Measurements from ENCODE around the gene MYCN.

The MYCN gene

GRCh38 chr2:15979759-15980604, 39.6 kb downstream of the MYCN start:
- Mint-ChIP-seq H3K4me3 (no peak overlapping the region), H3K27ac (no peak overlapping the region), H3K4me1 (ENCODE audit: low read depth) (peaks cover 11% of the 10 kb centered on the region), H3K27me3 (no peaks in the 10 kb centered on the region), H3K36me3 (no peaks in the 10 kb centered on the region), H3K9me3 (ENCODE audit: low read depth) (no peaks in the 10 kb centered on the region)

- no peak overlapping the region for H3K4me3 Mint-ChIP-seq
- H3K4me1 Mint-ChIP-seq (ENCODE audit: low read depth), result peaks cover 11% of the 10 kb centered on the region
- no peaks in the 10 kb centered on the region for H3K27me3 Mint-ChIP-seq
- H3K9me3 Mint-ChIP-seq (ENCODE audit: low read depth), result no peaks in the 10 kb centered on the region
- H3K36me3 Mint-ChIP-seq, result no peaks in the 10 kb centered on the region
- no peak overlapping the region for H3K27ac Mint-ChIP-seq
Measured at GRCh38 chr2:15980605-15981098, 40.3 kb downstream of the MYCN start.

GRCh38 chr2:15981646-15982045, 41.3 kb downstream of the MYCN start:
- Mint-ChIP-seq H3K27ac (no peak overlapping the region), H3K9me3 (ENCODE audit: low read depth) (no peaks in the 10 kb centered on the region), H3K27me3 (no peaks in the 10 kb centered on the region), H3K36me3 (no peaks in the 10 kb centered on the region), H3K4me3 (no peak overlapping the region), H3K4me1 (ENCODE audit: low read depth) (peaks cover 11% of the 10 kb centered on the region)

- H3K27ac Mint-ChIP-seq, result no peak overlapping the region
Measured at GRCh38 chr2:15982285-15983044, 42.1 kb downstream of the MYCN start.

GRCh38 chr2:15983496-15983895, 43.1 kb downstream of the MYCN start:
- Mint-ChIP-seq H3K4me3 (no peak overlapping the region), H3K27me3 (no peaks in the 10 kb centered on the region), H3K27ac (no peak overlapping the region), H3K4me1 (ENCODE audit: low read depth) (peaks cover 11% of the 10 kb centered on the region), H3K9me3 (ENCODE audit: low read depth) (no peaks in the 10 kb centered on the region), H3K36me3 (no peaks in the 10 kb centered on the region)

More at GRCh38 chr2:15982285-15983044, 42.1 kb downstream of the MYCN start:
- no peak overlapping the region for H3K4me3 Mint-ChIP-seq
- no peaks in the 10 kb centered on the region for H3K9me3 Mint-ChIP-seq (ENCODE audit: low read depth)
- H3K27me3 Mint-ChIP-seq, result no peaks in the 10 kb centered on the region
- no peaks in the 10 kb centered on the region for H3K36me3 Mint-ChIP-seq
- H3K4me1 Mint-ChIP-seq (ENCODE audit: low read depth), result peaks cover 11% of the 10 kb centered on the region

GRCh38 chr2:15984368-15985255, 44.3 kb downstream of the MYCN start:
- H3K27me3 Mint-ChIP-seq, result no peaks in the 10 kb centered on the region
- H3K4me3 Mint-ChIP-seq, result no peak overlapping the region
- peaks cover 11% of the 10 kb centered on the region for H3K4me1 Mint-ChIP-seq (ENCODE audit: low read depth)
- no peak overlapping the region for H3K27ac Mint-ChIP-seq
- no peaks in the 10 kb centered on the region for H3K36me3 Mint-ChIP-seq
- no peaks in the 10 kb centered on the region for H3K9me3 Mint-ChIP-seq (ENCODE audit: low read depth)

GRCh38 chr2:15985531-15985930, 45.2 kb downstream of the MYCN start:
- Mint-ChIP-seq H3K36me3 (no peaks in the 10 kb centered on the region), H3K4me1 (ENCODE audit: low read depth) (peaks cover 11% of the 10 kb centered on the region), H3K27ac (no peak overlapping the region), H3K9me3 (ENCODE audit: low read depth) (no peaks in the 10 kb centered on the region), H3K27me3 (no peaks in the 10 kb centered on the region), H3K4me3 (no peak overlapping the region)

- H3K9me3 Mint-ChIP-seq (ENCODE audit: low read depth), result no peaks in the 10 kb centered on the region
- H3K36me3 Mint-ChIP-seq, result no peaks in the 10 kb centered on the region
- H3K27me3 Mint-ChIP-seq, result no peaks in the 10 kb centered on the region
- H3K4me3 Mint-ChIP-seq, result no peak overlapping the region
- H3K4me1 Mint-ChIP-seq (ENCODE audit: low read depth), result peaks cover 11% of the 10 kb centered on the region
- no peak overlapping the region for H3K27ac Mint-ChIP-seq
Measured at GRCh38 chr2:15986068-15986560, 45.8 kb downstream of the MYCN start.

- Mint-ChIP-seq H3K4me1 (ENCODE audit: low read depth) (peaks cover 11% of the 10 kb centered on the region), H3K27ac (no peak overlapping the region), H3K4me3 (no peak overlapping the region), H3K27me3 (no peaks in the 10 kb centered on the region), H3K36me3 (no peaks in the 10 kb centered on the region), H3K9me3 (ENCODE audit: low read depth) (no peaks in the 10 kb centered on the region)
Measured at GRCh38 chr2:15986644-15987043, 46.3 kb downstream of the MYCN start.

GRCh38 chr2:15988733-15989132, 48.4 kb downstream of the MYCN start:
- no peaks in the 10 kb centered on the region for H3K36me3 Mint-ChIP-seq
- no peaks in the 10 kb centered on the region for H3K4me1 Mint-ChIP-seq (ENCODE audit: low read depth)
- H3K9me3 Mint-ChIP-seq (ENCODE audit: low read depth), result no peaks in the 10 kb centered on the region
- no peak overlapping the region for H3K27ac Mint-ChIP-seq
- H3K4me3 Mint-ChIP-seq, result no peak overlapping the region
- H3K27me3 Mint-ChIP-seq, result no peaks in the 10 kb centered on the region

- no peaks in the 10 kb centered on the region for H3K36me3 Mint-ChIP-seq
- H3K27me3 Mint-ChIP-seq, result no peaks in the 10 kb centered on the region
- no peak overlapping the region for H3K4me3 Mint-ChIP-seq
- H3K9me3 Mint-ChIP-seq (ENCODE audit: low read depth), result no peaks in the 10 kb centered on the region
- H3K4me1 Mint-ChIP-seq (ENCODE audit: low read depth), result no peaks in the 10 kb centered on the region
- no peak overlapping the region for H3K27ac Mint-ChIP-seq
Measured at GRCh38 chr2:15989559-15989958, 49.2 kb downstream of the MYCN start.

- Mint-ChIP-seq H3K4me3 (no peak overlapping the region), H3K9me3 (ENCODE audit: low read depth) (no peaks in the 10 kb centered on the region), H3K4me1 (ENCODE audit: low read depth) (no peaks in the 10 kb centered on the region), H3K27ac (no peak overlapping the region), H3K36me3 (no peaks in the 10 kb centered on the region), H3K27me3 (no peaks in the 10 kb centered on the region)
Measured at GRCh38 chr2:15990151-15991101, 50.1 kb downstream of the MYCN start.

- no peak overlapping the region for H3K27ac Mint-ChIP-seq
- no peaks in the 10 kb centered on the region for H3K9me3 Mint-ChIP-seq (ENCODE audit: low read depth)
- no peaks in the 10 kb centered on the region for H3K27me3 Mint-ChIP-seq
- H3K4me3 Mint-ChIP-seq, result no peak overlapping the region
- H3K36me3 Mint-ChIP-seq, result no peaks in the 10 kb centered on the region
- no peaks in the 10 kb centered on the region for H3K4me1 Mint-ChIP-seq (ENCODE audit: low read depth)
Measured at GRCh38 chr2:15991231-15991630, 50.9 kb downstream of the MYCN start.
